DND-41 (cell line): Measurements from ENCODE around the gene LGALS9C.
"Not testable (repeated sequence)": the region's sequence is repeated elsewhere in the genome, so short reads cannot be mapped to it uniquely, and the experiment has no call there.

Source experiments
- ATAC-seq: fragments of 200-7000 bp; cut with Tn5 transposase; 3 replicates; pipeline ENCODE4 v1.9.1; 2021; ENCODE audit warnings: low read depth; ENCODE audit not compliant: insufficient read depth
- DNase-seq: peaks from one replicate; pipeline ENCODE4 v3.0.0-alpha.2; 2020
- H2AFZ ChIP-seq: 2 replicates; pipeline ENCODE4 v1.6.0; 2012; ENCODE audit warnings: low read depth, low read length
- H3K27ac ChIP-seq: 2 replicates; pipeline ENCODE4 v1.5.1; 2012; ENCODE audit warnings: low read length, inconsistent platforms
- H3K27me3 ChIP-seq: fragments of 200-600 bp; sonication (generic); 2 replicates; pipeline ENCODE4 v1.6.0; 2012; ENCODE audit warnings: low read length, mild to moderate bottlenecking, inconsistent platforms; ENCODE audit not compliant: insufficient read depth, poor library complexity
- H3K36me3 ChIP-seq: 2 replicates; pipeline ENCODE4 v1.5.1; 2012; ENCODE audit warnings: low read length, inconsistent platforms; ENCODE audit not compliant: insufficient read depth
- H3K4me1 ChIP-seq: 2 replicates; pipeline ENCODE4 v1.5.1; 2012; ENCODE audit warnings: mild to moderate bottlenecking, low read length; ENCODE audit not compliant: insufficient read depth
- H3K4me2 ChIP-seq: 2 replicates; pipeline ENCODE4 v1.6.0; 2012; ENCODE audit warnings: mild to moderate bottlenecking, moderate library complexity, low read length, inconsistent platforms; ENCODE audit not compliant: insufficient read depth
- H3K4me3 ChIP-seq, 2 experiments: fragments of 200-600 bp in 1 of 2; shearing (Covaris generic) in 1 of 2; 2 replicates each; pipeline ENCODE4 v1.5.1; 2012 to 2016; ENCODE audit warnings: inconsistent platforms in 2 of 2, low read length in 2 of 2, mild to moderate bottlenecking in 2 of 2, low read depth in 1 of 2, moderate library complexity in 1 of 2
- H3K79me2 ChIP-seq: 2 replicates; pipeline ENCODE4 v1.6.0; 2012; ENCODE audit warnings: low read length, inconsistent platforms; ENCODE audit not compliant: insufficient read depth
- H3K9ac ChIP-seq: 2 replicates; pipeline ENCODE4 v1.6.0; 2012; ENCODE audit warnings: low read depth, mild to moderate bottlenecking, inconsistent platforms, low read length, moderate library complexity
- H3K9me3 ChIP-seq: 2 replicates; pipeline ENCODE4 v1.5.1; 2012; ENCODE audit warnings: low read length, moderate library complexity, mild to moderate bottlenecking, inconsistent platforms; ENCODE audit not compliant: insufficient read depth, severe bottlenecking
- H4K20me1 ChIP-seq: 2 replicates; pipeline ENCODE4 v1.6.0; 2012; ENCODE audit warnings: low read length; ENCODE audit not compliant: insufficient read depth

Gene LGALS9C

GRCh38 chr17:18521100-18521499 is 44.5 kb downstream of the LGALS9C start:
- DNase-seq, H2AFZ ChIP-seq, H3K79me2 ChIP-seq, H3K4me1 ChIP-seq, H4K20me1 ChIP-seq, H3K4me2 ChIP-seq, H3K27ac ChIP-seq, H3K27me3 ChIP-seq, ATAC-seq, H3K9ac ChIP-seq, H3K4me3 ChIP-seq, H3K9me3 ChIP-seq, H3K36me3 ChIP-seq: not testable (repeated sequence)

- not testable (repeated sequence) for H3K4me2 ChIP-seq, ATAC-seq, H3K9me3 ChIP-seq
Measured at GRCh38 chr17:18525015-18525414, 48.4 kb downstream of the LGALS9C start.

GRCh38 chr17:18526168-18526800 is 49.7 kb downstream of the LGALS9C start:
- not testable (repeated sequence) for H3K4me2 ChIP-seq, H3K9me3 ChIP-seq, H3K79me2 ChIP-seq, H3K36me3 ChIP-seq, ATAC-seq, H2AFZ ChIP-seq, DNase-seq, H3K4me3 ChIP-seq, H4K20me1 ChIP-seq, H3K27me3 ChIP-seq, H3K4me1 ChIP-seq, H3K27ac ChIP-seq, H3K9ac ChIP-seq

More at GRCh38 chr17:18525015-18525414, 48.4 kb downstream of the LGALS9C start:
- H3K9ac ChIP-seq, H3K4me1 ChIP-seq, DNase-seq, H4K20me1 ChIP-seq, H3K27me3 ChIP-seq, H3K79me2 ChIP-seq, H3K27ac ChIP-seq, H3K36me3 ChIP-seq, H3K4me3 ChIP-seq, H2AFZ ChIP-seq: not testable (repeated sequence)

- not testable (repeated sequence) for H3K4me2 ChIP-seq, H3K9ac ChIP-seq, H3K27me3 ChIP-seq, DNase-seq, H3K4me3 ChIP-seq, H3K9me3 ChIP-seq, H3K36me3 ChIP-seq, H3K79me2 ChIP-seq, H3K4me1 ChIP-seq, H2AFZ ChIP-seq, H4K20me1 ChIP-seq, H3K27ac ChIP-seq, ATAC-seq
Measured at GRCh38 chr17:18527354-18527753, 50.8 kb downstream of the LGALS9C start.

- H3K4me1 ChIP-seq, H3K36me3 ChIP-seq, H3K9ac ChIP-seq, H3K79me2 ChIP-seq, DNase-seq, H4K20me1 ChIP-seq, H3K9me3 ChIP-seq, H3K27me3 ChIP-seq, ATAC-seq, H3K4me2 ChIP-seq, H3K4me3 ChIP-seq, H2AFZ ChIP-seq, H3K27ac ChIP-seq: not testable (repeated sequence)
Measured at GRCh38 chr17:18528435-18528834, 51.8 kb downstream of the LGALS9C start.

GRCh38 chr17:18528899-18529500 is 52.4 kb downstream of the LGALS9C start:
- not testable (repeated sequence) for H4K20me1 ChIP-seq, H3K36me3 ChIP-seq, H3K4me3 ChIP-seq, H3K79me2 ChIP-seq, H3K27ac ChIP-seq, H3K9ac ChIP-seq, H3K27me3 ChIP-seq, H3K9me3 ChIP-seq, H3K4me1 ChIP-seq, DNase-seq, H3K4me2 ChIP-seq, ATAC-seq, H2AFZ ChIP-seq

- H3K4me3 ChIP-seq, DNase-seq, H3K36me3 ChIP-seq, H3K79me2 ChIP-seq, H3K4me2 ChIP-seq, H3K9me3 ChIP-seq, H3K27me3 ChIP-seq, ATAC-seq, H4K20me1 ChIP-seq, H3K4me1 ChIP-seq, H3K27ac ChIP-seq, H2AFZ ChIP-seq, H3K9ac ChIP-seq: not testable (repeated sequence)
Measured at GRCh38 chr17:18530405-18530804, 53.8 kb downstream of the LGALS9C start.

GRCh38 chr17:18542234-18542633 is 65.6 kb downstream of the LGALS9C start:
- H4K20me1 ChIP-seq, ATAC-seq, DNase-seq, H3K79me2 ChIP-seq, H3K27ac ChIP-seq, H2AFZ ChIP-seq, H3K4me2 ChIP-seq, H3K27me3 ChIP-seq, H3K4me3 ChIP-seq, H3K9me3 ChIP-seq, H3K9ac ChIP-seq, H3K4me1 ChIP-seq, H3K36me3 ChIP-seq: not testable (repeated sequence)
